UCSD-AML1 (cell line): Measurements from ENCODE around the gene NAP1L5.

Experiments used
- DNase-seq: peaks from one replicate; lab custom pipeline; 2025; ENCODE audit not compliant: unreplicated experiment; lab: John Stamatoyannopoulos, UW

The NAP1L5 gene, protein sequence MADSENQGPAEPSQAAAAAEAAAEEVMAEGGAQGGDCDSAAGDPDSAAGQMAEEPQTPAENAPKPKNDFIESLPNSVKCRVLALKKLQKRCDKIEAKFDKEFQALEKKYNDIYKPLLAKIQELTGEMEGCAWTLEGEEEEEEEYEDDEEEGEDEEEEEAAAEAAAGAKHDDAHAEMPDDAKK

GRCh38 chr4:88697588-88698329 is at the start of gene NAP1L5:
NAP1L5 (minus strand) TSS chr4:88697829; CDS start chr4:88697754, 75 bp downstream.
- no peak for DNase-seq

DNA sequence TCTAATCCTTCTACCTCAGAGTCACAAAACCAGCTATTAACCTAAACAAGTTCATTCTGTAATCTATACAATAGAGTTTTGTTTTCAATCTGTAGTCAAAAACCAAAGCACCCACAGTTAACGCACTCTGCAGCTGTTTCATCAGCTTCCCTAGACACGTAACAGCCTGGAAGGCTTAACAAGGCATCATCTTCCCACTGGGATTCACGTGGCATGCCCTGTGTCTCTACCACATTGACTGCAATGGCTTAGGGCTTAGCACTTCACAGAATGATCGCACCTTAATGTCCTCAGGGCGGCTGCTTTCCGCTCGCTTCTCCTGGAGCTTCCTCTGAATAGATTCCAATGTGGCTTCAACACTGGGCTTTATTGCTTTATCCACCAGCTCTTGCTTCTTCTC is 49.7 kb upstream of the NAP1L5 start:
- DNase-seq, result no peak

DNA sequence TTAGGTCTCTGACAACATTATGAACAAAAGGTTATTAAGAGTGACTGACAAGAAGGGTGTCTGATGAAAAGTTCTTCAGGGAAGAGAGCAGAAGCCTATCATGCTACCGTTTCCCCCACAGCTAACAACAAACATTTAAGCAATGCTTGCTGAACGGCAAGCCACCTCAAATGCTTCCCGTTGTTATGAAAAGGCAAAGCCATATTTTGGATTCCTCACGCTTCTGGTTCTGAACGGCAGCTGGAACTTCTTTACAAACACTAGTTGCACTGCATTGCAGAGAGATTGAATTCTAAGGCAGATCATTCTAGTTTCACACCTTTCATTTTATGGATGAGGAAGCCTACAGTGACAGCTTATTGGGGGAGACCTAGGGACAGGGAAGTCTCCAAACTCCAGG is 48.6 kb upstream of the NAP1L5 start:
- DNase-seq, result no peak

GRCh38 chr4:88745581-88746163 is 48.0 kb upstream of the NAP1L5 start:
- DNase-seq, result no peak

DNA sequence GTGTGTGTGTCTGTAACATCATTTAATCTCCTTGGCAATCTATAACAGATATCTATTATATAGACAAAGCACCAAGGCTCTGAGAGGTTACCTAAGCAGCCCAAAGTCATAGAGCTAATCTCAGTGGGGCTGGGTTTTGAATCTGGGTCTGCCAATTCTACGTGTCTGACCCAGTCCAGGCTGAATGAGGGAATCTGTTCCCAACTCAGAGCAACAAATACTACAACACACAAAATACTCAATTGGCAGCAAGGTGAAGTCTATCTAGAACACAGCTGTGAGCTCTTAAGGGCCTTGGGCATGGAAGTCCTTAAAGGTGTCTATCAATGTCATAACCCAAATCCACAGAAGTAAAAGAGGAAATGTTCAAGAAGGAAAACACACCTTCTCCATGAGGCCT is 47.5 kb upstream of the NAP1L5 start:
- DNase-seq, result no peak

GRCh38 chr4:88744609-88745008 is 47.0 kb upstream of the NAP1L5 start:
- DNase-seq, result no peak

DNA sequence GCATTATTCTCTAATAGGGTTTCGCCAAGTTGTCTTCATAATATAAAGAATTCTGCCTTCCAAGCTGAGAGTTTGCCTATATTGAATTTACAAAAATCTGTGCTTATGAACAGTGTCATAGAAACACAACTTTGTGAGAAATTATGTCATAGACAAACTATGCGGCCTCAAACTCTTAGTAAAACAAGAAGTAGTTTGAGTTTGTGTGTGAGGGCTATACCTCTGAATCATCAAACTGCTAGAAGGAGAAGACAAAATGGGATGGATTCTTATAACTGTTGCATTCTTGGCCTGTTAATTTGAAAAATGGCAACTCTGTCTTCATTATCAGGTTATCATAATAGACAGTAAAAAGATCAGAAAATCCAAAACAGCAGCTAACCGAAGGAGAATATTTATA is 46.1 kb upstream of the NAP1L5 start:
- no peak for DNase-seq

DNA sequence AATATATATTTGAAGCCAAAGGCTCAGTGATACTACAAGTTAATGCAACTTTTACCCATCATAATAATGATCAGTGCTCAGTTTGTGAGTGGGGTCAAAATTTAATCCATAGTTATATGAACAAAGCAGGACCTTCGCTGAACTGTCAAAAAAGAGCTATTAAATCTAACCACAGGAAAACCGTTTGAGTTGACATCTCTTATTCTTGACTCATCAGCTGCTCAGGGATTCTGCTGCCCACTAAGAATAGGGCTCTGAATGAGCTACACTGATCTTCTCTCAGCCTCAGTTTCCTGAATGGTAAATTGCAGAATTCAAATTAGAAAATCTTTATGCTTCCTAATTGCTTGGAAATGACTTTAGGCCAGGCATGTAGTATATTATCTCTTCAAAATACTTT is 44.9 kb upstream of the NAP1L5 start:
- no peak for DNase-seq

DNA sequence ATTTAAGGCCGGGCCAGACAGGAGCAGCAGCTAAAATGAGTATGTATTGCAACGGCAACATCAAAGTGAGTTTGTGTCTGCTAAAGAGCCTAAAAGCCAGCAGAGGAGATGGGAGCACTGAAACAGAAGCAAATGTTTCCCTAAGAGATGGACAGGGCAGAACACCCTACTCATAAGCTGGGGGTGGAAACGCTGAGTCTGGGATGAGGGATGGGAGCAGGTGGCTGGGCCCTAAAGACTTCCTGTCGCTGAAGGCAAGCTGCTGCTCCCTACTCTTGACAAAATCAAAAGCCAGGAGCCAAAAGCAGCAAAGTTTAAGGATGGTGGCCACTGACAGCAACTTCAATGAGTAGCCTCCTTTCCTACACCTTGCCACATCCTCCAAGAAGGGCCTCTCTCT is 40.6 kb upstream of the NAP1L5 start:
- no peak for DNase-seq

DNA sequence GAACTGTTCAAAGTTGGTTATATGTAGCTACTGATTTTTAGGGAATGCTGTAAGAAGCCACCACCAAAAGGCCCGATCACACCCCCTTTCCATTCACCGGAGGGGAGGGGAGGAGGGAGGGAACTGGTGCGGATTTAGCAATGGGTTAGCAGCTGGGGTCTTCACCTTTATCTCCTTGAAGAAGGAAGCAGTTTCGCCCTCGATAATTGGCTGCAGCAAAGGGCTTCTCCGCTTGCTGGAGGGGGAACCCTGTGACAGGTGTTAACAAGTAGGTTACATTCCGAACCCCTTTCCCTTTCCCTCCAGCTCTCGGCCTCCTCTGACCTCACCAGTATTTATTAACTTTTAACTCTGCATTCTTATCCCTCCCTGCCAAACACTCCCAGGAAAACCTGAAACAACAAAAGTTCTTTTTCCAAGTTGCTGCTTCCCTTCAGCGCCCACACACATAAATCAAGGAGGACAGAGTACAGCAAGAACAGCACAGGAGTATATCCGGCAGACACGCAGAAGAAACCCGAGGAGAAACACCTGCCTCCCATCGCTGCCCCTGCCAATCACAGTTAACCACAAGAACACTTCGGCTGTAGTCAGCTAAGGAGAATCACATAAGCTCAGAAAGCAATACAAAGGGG is 39.8 kb upstream of the NAP1L5 start:
- DNase-seq, result no peak

DNA sequence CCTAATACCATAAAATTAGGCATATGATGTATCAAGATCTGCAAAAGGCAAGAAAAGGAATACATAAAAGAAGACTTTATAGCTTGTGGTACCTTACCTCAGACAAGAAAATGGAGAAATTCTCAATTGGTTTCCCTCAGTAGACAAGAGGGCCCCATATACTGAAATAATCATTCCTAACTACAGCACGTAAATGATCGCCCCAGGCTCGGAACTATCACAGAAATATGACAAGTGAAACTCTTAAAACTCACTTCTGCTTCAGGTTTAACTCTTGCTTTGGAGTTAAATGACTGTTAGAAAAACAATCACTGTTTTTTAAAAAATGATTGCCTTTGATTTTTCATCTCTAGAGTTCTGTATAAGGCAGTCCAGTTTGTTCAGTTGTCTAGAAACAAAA is 38.6 kb upstream of the NAP1L5 start:
- DNase-seq, result no peak

DNA sequence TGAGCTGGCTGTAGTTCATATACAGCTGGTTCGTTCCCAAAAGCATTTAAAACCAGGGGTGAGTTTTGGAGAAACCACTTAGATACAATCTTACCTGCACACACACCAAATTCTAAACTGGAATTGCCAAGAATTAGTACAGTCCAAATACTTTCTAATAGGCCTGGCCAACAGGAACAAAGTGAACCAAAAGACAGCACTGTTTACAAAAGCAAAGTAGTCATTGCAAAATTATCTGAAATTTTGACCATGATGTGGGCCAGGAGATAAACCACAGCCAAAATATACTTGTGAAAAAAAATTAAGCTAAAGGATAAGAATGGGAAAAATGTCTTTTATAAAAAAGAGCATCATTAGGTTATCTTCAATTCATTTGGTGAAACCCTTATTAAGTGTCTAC is 37.9 kb upstream of the NAP1L5 start:
- no peak for DNase-seq

DNA sequence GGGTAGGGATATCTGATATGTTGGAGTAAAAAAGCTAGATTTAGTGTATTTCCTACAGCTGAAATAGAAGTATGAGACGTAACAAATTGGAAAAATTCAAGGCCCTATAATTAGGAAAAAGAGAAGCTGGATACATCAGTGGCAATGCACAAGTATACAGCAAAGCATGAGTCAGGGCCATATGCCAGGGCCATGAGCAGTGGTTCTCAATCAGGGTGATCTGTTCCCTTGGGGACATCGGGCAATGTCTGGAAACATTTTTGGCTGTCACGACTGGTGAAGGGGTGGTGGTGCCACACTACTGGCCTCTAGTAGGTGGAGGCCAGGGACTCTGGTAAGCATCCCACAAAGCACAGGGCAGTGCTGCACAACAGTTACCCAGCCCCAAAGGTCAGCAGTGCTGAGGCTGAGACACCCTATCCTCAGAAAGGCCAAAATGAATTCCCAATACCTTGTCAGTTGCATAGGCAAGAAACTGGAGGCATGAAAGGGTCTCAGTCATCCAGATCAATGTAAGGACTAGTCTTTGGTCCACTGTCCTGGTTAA is 36.8 kb upstream of the NAP1L5 start:
- no peak for DNase-seq

DNA sequence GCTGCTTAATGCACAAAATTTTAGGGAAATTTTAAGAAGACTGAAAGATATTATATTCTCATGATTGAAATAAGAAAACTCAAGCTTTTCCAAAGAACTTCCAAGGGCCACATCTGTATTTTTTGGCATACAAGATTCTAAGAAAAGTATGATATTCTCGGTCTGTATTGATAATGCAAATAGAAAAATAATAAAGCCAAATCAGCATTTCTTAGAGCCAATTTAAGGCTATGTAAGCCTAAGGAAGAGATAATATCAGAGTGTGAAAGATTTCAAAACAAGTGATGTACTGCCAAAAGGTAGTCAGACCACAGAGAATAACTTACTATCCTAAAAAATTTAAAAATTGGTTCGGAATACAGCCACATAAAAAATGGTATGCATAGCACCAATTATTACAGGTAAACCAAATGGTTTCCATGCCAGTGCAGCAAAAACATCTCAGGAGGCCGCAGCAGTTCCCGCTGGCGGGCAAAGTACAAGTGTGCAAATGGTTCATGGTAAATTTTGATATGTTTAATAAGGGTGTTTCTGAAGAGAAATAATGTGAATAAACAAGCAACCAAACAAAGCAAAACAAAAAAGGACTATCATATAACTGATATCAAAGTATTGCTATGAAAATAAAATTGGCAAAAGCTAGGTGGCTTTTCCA is 35.2 kb upstream of the NAP1L5 start:
- no peak for DNase-seq

DNA sequence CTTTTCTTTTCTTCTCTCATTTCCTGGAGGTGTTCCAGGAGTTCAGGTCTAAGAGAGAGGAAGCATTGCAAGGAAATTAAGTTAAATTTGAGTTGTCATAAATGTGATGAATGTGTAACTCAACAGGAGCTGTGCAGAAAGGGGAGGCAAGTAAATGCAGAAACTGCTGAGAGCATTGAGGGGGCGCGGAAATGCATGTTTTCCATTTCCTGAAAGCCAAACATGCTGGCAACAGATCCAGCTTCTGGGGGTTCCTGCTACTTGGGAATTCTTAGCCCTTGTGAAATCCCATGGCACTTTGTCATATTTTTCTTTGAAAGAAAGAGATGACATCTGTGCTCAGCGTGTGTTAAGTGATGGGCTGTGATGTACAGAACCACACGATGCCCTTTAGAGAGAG is 33.8 kb upstream of the NAP1L5 start:
- no peak for DNase-seq

- DNase-seq, result no peak
These were observed 33.2 kb upstream of the NAP1L5 start for GRCh38 chr4:88730811-88731210.

- DNase-seq, result peak; percentile 14
These were observed 31.6 kb upstream of the NAP1L5 start for GRCh38 chr4:88729146-88729760.

DNA sequence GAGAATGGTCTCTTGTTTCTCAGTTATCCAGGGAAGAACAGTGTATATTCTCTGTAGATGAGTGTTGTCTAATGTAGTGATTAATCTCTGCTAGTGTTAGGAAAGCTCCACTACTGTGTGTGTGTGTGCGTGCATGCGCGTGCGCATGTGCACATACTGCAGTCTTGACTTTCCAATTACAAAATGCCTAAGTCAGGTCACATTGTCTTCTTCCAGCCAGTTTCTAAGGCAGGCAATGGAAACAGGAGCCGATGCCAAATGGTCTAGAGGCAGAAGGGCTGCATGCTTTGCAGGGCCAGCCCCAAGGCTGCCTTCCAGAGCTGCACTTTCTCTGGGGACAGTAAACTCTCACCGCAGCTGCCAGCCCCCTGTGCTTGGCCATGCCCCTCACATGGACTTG is 30.5 kb upstream of the NAP1L5 start:
- DNase-seq, result no peak

DNA sequence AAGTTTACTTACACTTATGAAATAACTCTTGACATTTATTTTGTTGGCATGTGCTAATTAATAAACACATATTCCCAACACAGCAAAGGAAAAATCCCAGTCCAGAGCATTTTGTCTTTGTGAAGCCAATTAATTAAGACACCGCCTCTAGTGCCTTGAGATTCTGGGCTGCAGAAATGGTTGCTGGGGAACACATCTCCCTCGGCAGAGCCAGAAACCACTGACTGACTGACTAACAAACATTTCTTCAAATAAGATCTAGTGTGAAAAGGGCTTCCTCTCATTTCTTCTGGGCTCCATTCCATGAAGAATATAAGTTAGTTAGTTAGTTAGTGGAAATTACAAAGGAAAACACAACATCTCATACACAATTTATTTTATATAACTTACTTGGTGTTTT is 28.4 kb upstream of the NAP1L5 start:
- DNase-seq, result no peak

- no peak for DNase-seq
These were observed 27.5 kb upstream of the NAP1L5 start for GRCh38 chr4:88725143-88725542.

DNA sequence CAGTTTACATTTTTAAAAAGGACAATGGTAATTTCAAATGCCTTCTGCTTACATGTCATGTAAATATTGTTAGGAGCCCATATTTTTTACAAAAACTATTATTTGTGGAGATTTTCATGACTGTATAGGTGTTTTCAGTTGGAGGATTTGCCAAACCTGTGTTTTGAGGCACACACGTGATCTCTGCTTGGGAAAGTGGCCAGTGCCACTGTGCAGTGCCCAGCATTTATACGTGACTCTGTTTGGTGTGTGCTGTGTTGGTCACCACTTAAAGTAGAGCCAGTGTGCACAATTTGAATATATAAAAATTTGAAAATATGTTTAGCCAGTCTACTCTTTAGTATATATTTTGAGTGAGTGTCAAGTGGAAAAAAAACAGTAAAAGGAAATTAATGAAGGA is 26.8 kb upstream of the NAP1L5 start:
- DNase-seq, result no peak
